Vagina (tissue), 2 donors: ENCODE results near the gene CEP70.

ENCODE experiments used
- POLR2A ChIP-seq, 2 donors: fragments of 450-650 bp; IDR thresholded peaks; one replicate each; pipeline ENCODE4 v1.6.1; 2017; ENCODE audit warnings: antibody characterized with exemption in 2 of 2, mild to moderate bottlenecking in 2 of 2, moderate library complexity in 2 of 2
- POLR2AphosphoS5 ChIP-seq, 2 donors: sonication (generic); formaldehyde crosslinking; IDR thresholded peaks; one replicate each; pipeline ENCODE4 v1.9.0; 2017; ENCODE audit warnings: antibody characterized with exemption in 2 of 2, mild to moderate bottlenecking in 2 of 2, low read depth in 1 of 2; ENCODE audit not compliant: insufficient read depth in 1 of 2
- TF ChIP-seq, protein P1 (sequence below), 3 experiments: fragments of 450-650 bp in 2 of 3; fragments of 200-600 bp in 1 of 3; sonication (generic) in 1 of 3; IDR thresholded peaks; one replicate each; pipeline ENCODE4 v1.5.1; 2017 to 2019; ENCODE audit warnings: antibody characterized with exemption in 3 of 3, mild to moderate bottlenecking in 2 of 3, moderate library complexity in 2 of 3

- TF ChIP-seq, protein P1, sequence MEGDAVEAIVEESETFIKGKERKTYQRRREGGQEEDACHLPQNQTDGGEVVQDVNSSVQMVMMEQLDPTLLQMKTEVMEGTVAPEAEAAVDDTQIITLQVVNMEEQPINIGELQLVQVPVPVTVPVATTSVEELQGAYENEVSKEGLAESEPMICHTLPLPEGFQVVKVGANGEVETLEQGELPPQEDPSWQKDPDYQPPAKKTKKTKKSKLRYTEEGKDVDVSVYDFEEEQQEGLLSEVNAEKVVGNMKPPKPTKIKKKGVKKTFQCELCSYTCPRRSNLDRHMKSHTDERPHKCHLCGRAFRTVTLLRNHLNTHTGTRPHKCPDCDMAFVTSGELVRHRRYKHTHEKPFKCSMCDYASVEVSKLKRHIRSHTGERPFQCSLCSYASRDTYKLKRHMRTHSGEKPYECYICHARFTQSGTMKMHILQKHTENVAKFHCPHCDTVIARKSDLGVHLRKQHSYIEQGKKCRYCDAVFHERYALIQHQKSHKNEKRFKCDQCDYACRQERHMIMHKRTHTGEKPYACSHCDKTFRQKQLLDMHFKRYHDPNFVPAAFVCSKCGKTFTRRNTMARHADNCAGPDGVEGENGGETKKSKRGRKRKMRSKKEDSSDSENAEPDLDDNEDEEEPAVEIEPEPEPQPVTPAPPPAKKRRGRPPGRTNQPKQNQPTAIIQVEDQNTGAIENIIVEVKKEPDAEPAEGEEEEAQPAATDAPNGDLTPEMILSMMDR (IDR thresholded peaks at IDR 0.05), result no peak
- TF ChIP-seq POLR2AphosphoS5 (IDR thresholded peaks at IDR 0.05; ENCODE audit: insufficient read depth in 1 of 2, low read depth in 1 of 2) (no peak), POLR2A (IDR thresholded peaks at IDR 0.05) (no peak)
Measured at GRCh38 chr3:138452436-138452835, 141.6 kb downstream of the CEP70 start.
